GM12878 (cell line): Measurements from ENCODE around the gene RHCE.
"Not testable (repeated sequence)": the region's sequence is repeated elsewhere in the genome, so short reads cannot be mapped to it uniquely, and the experiment has no call there.

ENCODE experiments used
- BHLHE40 ChIP-seq, 2 experiments: fragments of 450-650 bp in 1 of 2; IDR thresholded peaks; 2 replicates each; pipeline ENCODE4 v1.6.1; 2011 to 2017; ENCODE audit warnings: low read depth in 2 of 2, borderline replicate concordance in 1 of 2, improper control_type of control experiment in 1 of 2, low read length in 1 of 2, mild to moderate bottlenecking in 1 of 2
- POLR2AphosphoS2 ChIP-seq: IDR thresholded peaks from 2 replicates; pipeline ENCODE4 v1.6.1; 2011; ENCODE audit warnings: low read depth, mild to moderate bottlenecking, low read length, improper control_type of control experiment, moderate library complexity
- SRF ChIP-seq, 2 experiments: IDR thresholded peaks; 2 replicates each; pipeline ENCODE4 v1.6.1; 2011; ENCODE audit warnings: low read depth in 2 of 2, low read length in 2 of 2, mild to moderate bottlenecking in 1 of 2, moderate library complexity in 1 of 2
- STAT1 ChIP-seq: fragments of 450-650 bp; conservative IDR thresholded peaks from 2 replicates; pipeline ENCODE4 v1.6.1; 2014; ENCODE audit warnings: antibody characterized with exemption, mild to moderate bottlenecking
- TARDBP ChIP-seq: IDR thresholded peaks from 2 replicates; pipeline ENCODE4 v1.6.1; 2016; ENCODE audit warnings: borderline replicate concordance

DNA sequence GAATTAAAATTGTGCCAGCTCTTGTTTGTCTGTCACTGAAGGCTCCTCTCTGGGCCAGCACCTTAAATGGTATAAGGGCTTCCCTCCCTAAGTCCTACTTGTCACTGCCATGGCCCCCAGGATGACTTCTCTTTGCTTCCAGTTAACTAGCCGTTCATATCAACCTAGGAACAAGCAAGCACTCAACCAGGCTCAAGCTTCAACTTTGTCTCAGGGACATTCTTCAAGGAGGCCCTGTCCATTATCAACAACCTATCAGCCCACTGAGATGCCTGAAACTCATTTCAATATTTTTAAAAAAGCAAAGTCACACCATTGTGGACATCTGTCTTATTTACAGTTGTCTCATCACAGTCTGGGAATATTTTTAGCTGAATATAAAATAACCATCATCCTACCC lies 1.3 kb downstream of the RHCE start:
- TF ChIP-seq STAT1; TARDBP; BHLHE40 (IDR thresholded peaks at IDR 0.05; ENCODE audit: borderline replicate concordance in 1 of 2, low read depth in 2 of 2, low read length in 1 of 2); POLR2AphosphoS2; SRF (IDR thresholded peaks at IDR 0.05; ENCODE audit: low read depth in 2 of 2, low read length in 2 of 2): not testable (repeated sequence)
